ENCODE data around the gene ZNF564.

ZNF564 gene

DNA sequence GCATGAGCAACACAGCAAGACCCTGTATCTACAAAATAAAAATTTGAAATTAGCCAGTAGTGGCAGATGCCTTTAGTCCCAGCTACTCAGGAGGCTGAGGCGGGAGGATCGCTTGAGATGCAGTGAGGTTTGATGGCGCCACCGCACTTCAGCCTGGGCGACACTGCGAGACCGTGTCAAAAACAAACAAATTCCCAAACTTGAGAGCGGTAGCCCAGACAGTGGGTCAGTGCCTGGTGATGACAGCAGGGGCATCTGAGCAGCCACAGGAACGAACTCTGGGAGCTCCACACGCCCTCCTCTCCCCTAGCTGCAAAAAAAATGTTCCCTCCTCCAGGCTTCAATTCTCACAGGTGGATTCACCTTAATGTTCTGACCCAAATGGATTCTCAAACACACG, 45.2 kb upstream of the ZNF564 start:
- Histone ChIP-seq H2AFZ (ENCODE audit: low read length) (no peak overlapping the region), H3K79me2 (ENCODE audit: insufficient read depth, low read length) (no peaks in the 10 kb centered on the region), H3K27me3 (ENCODE audit: insufficient read depth, low read length) (no peaks in the 10 kb centered on the region), H3K9ac (ENCODE audit: low read length) (no peak overlapping the region), H3K4me2 (ENCODE audit: low read length) (no peak overlapping the region), H4K20me1 (ENCODE audit: insufficient read depth, low read length) (no peaks in the 10 kb centered on the region), H3K4me1 (ENCODE audit: insufficient read depth, low read length, severe bottlenecking) (no peaks in the 10 kb centered on the region), H3F3A (ENCODE audit: insufficient read depth, low read length) (no peaks in the 10 kb centered on the region), H3K27ac (ENCODE audit: low read depth, low read length, poor library complexity, severe bottlenecking) (no peak overlapping the region), H3K9me3 (ENCODE audit: low read length) (no peaks in the 10 kb centered on the region), H3K9me2 (ENCODE audit: low read depth, low read length) (no peaks in the 10 kb centered on the region), H3K36me3 (ENCODE audit: insufficient read depth, low read length) (peaks cover 8% of the 10 kb centered on the region; the same call in 1 of the 2 replicates), H3K4me3 (ENCODE audit: low read depth, low read length, poor library complexity, severe bottlenecking) (no peak overlapping the region)
- TF ChIP-seq, protein P1, sequence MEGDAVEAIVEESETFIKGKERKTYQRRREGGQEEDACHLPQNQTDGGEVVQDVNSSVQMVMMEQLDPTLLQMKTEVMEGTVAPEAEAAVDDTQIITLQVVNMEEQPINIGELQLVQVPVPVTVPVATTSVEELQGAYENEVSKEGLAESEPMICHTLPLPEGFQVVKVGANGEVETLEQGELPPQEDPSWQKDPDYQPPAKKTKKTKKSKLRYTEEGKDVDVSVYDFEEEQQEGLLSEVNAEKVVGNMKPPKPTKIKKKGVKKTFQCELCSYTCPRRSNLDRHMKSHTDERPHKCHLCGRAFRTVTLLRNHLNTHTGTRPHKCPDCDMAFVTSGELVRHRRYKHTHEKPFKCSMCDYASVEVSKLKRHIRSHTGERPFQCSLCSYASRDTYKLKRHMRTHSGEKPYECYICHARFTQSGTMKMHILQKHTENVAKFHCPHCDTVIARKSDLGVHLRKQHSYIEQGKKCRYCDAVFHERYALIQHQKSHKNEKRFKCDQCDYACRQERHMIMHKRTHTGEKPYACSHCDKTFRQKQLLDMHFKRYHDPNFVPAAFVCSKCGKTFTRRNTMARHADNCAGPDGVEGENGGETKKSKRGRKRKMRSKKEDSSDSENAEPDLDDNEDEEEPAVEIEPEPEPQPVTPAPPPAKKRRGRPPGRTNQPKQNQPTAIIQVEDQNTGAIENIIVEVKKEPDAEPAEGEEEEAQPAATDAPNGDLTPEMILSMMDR (IDR thresholded peaks at IDR 0.05; ENCODE audit: low read length) = no peak
- TF ChIP-seq EZH2 (IDR thresholded peaks at IDR 0.05; ENCODE audit: borderline replicate concordance, low read length) = no peak

DNA sequence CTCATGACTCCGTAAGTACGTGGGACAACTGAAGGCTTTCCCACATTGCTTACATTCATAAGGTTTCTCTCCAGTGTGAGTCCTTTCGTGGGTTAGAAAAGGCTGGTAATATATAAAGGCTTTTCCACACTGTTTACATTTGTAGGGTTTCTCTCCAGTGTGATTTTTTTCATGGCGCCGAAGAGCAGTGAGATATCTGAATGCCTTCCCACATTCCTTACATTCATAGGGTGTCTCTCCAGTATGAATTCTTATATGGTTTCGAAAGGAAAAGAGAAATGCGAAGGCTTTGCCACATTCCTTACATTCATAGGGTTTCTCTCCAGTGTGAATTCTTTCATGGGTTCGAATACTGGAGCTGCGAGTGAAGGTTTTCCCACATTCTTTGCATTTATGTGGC, 29.8 kb upstream of the ZNF564 start:
- Histone ChIP-seq H3K4me3 (ENCODE audit: low read depth, low read length, poor library complexity, severe bottlenecking) (no peak overlapping the region), H3K4me1 (ENCODE audit: insufficient read depth, low read length, severe bottlenecking) (no peaks in the 10 kb centered on the region), H3K27ac (ENCODE audit: low read depth, low read length, poor library complexity, severe bottlenecking) (no peak overlapping the region), H3K9me3 (ENCODE audit: low read length) (peaks cover 15% of the 10 kb centered on the region), H3F3A (ENCODE audit: insufficient read depth, low read length) (no peaks in the 10 kb centered on the region), H3K4me2 (ENCODE audit: low read length) (no peak overlapping the region), H3K79me2 (ENCODE audit: insufficient read depth, low read length) (no peaks in the 10 kb centered on the region), H3K27me3 (ENCODE audit: insufficient read depth, low read length) (no peaks in the 10 kb centered on the region), H2AFZ (ENCODE audit: low read length) (no peak overlapping the region), H4K20me1 (ENCODE audit: insufficient read depth, low read length) (no peaks in the 10 kb centered on the region), H3K9ac (ENCODE audit: low read length) (no peak overlapping the region), H3K9me2 (ENCODE audit: low read depth, low read length) (no peaks in the 10 kb centered on the region), H3K36me3 (ENCODE audit: insufficient read depth, low read length) (peaks cover 56% of the 10 kb centered on the region)
- TF ChIP-seq EZH2 (IDR thresholded peaks at IDR 0.05; ENCODE audit: borderline replicate concordance, low read length) = no peak
- TF ChIP-seq, protein P1 (IDR thresholded peaks at IDR 0.05; ENCODE audit: low read length) = no peak

DNA sequence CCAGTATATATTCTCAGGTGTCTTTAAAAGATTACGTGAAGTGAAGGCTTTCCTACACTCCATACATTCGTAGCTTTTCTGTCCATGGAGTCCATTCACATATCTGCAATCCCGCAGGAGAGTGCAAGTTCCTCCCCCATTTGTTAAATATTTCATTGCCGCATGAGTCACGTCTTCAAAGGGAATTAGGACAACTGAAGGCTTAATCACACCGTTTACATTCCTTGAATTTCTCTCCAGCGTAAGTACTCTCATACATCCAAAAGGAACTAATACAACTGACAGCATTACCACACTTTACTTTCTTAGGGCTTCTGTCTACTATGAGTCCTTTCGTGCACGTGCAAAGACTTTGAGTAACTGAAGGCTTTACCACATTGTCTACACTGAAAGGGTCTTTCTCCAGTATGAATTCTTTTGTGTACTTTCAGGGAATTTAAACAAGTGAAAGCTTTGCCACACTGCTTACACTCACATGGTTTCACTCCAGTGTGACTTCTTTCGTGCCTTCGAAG, 29.0 kb upstream of the ZNF564 start:
- H3K4me2 ChIP-seq (ENCODE audit: low read length) = no peak overlapping the region
- no peaks in the 10 kb centered on the region for H3K27me3 ChIP-seq (ENCODE audit: insufficient read depth, low read length)
- TF ChIP-seq, protein P1 (IDR thresholded peaks at IDR 0.05; ENCODE audit: low read length) = no peak
- TF ChIP-seq EZH2 (IDR thresholded peaks at IDR 0.05; ENCODE audit: borderline replicate concordance, low read length) = no peak

More for the DNA sequence above, 29.0 kb upstream of the ZNF564 start:
- Histone ChIP-seq H3K27ac (ENCODE audit: low read depth, low read length, poor library complexity, severe bottlenecking) (no peak overlapping the region), H3K79me2 (ENCODE audit: insufficient read depth, low read length) (no peaks in the 10 kb centered on the region), H3K9me3 (ENCODE audit: low read length) (peaks cover 17% of the 10 kb centered on the region), H3K4me1 (ENCODE audit: insufficient read depth, low read length, severe bottlenecking) (no peaks in the 10 kb centered on the region), H3K4me3 (ENCODE audit: low read depth, low read length, poor library complexity, severe bottlenecking) (no peak overlapping the region), H4K20me1 (ENCODE audit: insufficient read depth, low read length) (no peaks in the 10 kb centered on the region), H3K9me2 (ENCODE audit: low read depth, low read length) (no peaks in the 10 kb centered on the region), H3F3A (ENCODE audit: insufficient read depth, low read length) (no peaks in the 10 kb centered on the region), H3K9ac (ENCODE audit: low read length) (no peak overlapping the region), H3K36me3 (ENCODE audit: insufficient read depth, low read length) (peaks cover 56% of the 10 kb centered on the region), H2AFZ (ENCODE audit: low read length) (no peak overlapping the region)
